GM19468 (cell line): ENCODE results near the gene GLIS1.

Experiments
- ATAC-seq: cut with Tn5 transposase; IDR thresholded peaks from one replicate; pipeline ENCODE4 v1.9.1; 2021; ENCODE audit warnings: mild to moderate bottlenecking, moderate library complexity, moderate number of reproducible peaks; ENCODE audit not compliant: unreplicated experiment; ENCODE audit errors: extremely low read depth

GLIS1 gene

DNA sequence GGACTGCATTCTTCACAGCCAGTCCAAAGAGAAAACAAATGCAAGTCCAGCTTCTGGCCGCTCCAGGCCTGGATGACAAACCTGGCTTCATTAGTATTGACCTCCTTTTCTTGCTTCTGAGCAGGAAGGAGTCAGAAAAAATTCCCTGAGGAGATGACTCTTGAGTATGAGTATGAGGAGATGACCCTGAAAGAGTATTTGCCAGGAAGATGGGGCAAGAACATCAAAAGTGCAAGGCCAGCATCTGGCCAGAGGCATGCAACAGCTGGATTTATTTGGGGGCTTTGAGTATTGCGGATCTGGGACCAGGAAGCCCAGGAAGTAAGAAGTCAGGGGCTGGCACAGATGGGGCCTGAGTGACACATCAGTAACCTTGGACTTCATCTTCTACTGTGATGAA, 113.9 kb downstream of the GLIS1 start:
- no peak for ATAC-seq

GRCh38 chr1:53622531-53622930, 116.4 kb downstream of the GLIS1 start:
- no peak for ATAC-seq

DNA sequence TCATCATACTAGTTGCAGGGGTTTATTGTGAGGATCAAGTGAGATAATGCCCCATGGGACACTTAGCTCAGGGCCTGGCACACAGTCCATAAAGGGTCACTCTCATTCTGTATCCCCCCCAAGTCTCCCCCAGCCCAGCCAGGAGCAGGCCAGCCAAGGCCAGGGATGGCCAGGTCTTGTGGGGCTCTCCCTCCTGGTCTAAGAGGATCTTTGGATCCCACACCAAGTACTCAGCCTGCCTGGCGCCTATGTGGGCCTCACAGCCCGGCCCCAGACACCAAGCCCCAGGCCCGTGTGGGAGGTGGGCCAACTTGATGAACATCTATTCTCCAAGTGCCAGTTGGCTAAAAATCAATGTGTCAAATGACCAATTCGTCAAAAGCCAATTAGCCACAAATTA, 117.8 kb downstream of the GLIS1 start:
- no peak for ATAC-seq

- no peak for ATAC-seq
These were observed 118.7 kb downstream of the GLIS1 start for GRCh38 chr1:53620061-53620855.

DNA sequence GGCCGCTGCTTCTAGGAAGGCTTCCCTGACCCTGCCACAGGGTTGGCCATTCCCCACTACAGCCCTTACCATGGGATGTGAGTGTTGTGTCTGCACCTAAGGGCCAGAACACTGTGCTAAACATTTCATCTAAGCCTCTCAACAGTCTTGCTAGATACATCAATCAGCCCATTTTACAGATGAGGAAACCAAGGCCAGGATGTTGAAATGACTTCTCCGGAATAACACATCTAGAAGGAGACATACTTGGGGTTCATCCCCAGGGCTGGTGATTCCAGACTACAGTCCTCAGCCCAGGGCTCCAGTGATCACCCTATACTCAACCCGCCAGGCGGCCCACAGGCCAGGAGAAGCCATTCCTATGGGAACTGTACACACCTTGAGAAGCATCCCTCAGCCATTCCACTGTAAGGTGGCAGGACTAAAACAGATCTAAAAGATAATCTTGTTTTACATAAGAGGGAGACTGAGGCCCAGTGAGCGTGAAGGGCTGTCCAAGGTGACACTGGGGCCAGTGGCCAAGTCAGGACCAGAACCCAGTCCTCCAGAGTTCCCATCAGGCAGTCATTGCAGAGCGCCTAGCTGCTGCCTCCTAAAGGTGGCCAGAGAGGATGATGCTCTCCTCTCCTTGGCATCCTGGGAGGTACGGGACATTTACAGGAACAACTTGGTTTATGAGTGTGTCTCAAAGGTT, 119.5 kb downstream of the GLIS1 start:
- no peak for ATAC-seq

- ATAC-seq = no peak
These were observed 120.2 kb downstream of the GLIS1 start for GRCh38 chr1:53618500-53619366.

DNA sequence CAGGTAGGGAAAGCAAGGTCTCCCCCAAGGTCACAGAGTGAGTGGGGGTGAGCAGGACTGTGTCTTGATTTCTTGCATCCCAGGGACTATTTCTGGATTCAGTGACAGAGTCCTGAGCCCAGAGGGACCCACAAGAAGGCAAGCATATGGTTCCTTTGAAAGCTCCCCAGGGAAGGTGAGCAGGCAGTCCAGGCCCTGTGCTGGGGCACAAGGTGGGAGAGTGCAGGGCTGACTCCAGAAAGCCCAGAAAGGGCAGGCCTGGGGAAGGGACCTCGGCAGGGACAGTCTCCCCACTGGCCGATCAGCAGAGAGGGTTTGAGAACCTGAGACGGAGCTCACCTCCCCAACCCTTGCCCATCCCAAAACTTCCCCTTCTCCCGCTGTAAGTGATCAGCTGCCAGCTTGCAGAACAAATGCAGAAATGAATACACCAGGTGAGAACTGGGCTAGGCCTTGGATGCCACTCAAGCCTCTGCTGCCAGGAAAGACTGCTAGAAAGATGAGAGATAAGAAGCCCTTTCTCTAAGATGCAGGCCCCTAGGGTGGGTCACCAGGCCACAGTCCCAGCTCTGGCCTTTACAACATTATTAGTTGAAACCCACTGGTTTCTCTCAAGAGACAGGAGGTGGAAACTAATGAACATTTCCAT, 121.0 kb downstream of the GLIS1 start:
- ATAC-seq = no peak

DNA sequence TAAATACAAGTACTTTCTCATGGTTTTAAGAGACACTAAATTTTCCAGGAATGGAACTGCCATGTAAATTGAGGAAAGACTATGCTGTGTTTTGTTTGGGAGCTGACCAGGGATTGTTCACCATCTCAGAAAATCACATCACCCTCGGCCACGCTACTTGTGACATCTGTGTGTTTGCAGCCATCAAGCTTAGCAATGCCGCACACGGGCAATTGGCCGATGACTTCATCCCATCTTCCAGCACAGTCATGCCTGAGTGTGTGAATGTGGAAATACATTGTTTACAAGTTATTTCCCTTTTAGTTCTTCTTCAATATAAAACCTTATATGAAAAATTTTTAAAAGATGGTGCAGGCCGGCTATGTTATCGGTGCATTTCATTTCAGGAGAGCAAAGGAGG, 121.6 kb downstream of the GLIS1 start:
- ATAC-seq = no peak

DNA sequence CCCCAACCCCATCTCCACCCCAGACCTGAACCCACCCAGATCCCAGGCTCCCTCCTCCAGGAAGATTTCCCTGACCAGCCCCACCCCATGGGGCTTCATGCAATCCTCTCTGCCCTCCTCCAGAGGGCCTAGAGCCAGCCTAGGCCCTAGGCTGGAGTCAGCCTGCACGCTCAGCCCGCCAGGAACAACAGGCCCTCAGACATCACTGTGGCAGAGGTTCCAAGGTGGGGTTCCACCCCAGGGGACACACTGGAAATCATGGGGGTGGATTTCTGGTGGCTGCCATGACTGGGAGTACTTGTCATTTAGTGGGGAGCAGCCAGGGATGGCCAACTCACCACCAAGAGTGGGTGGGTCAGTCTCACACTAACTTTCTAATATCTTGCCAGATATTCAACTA, 122.0 kb downstream of the GLIS1 start:
- no peak for ATAC-seq

DNA sequence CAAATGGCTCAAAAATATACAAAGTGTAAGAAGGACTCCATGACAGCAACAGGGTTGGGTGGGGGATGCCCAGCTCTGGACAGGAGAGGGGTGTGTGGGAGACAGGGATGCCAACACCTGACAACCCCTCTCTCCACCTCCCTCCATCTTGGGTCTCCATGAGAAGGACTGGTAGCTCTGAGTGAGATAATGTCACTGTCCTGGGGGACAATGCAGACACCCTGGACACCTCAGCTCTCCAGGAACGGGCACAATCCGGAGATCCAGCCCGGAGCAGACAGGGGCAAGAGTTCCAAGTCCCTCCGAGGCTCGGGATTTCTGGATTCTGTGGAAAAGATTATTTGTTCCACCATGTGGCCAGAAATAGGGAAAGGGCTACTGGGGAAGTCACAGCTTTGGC, 122.5 kb downstream of the GLIS1 start:
- ATAC-seq = no peak

DNA sequence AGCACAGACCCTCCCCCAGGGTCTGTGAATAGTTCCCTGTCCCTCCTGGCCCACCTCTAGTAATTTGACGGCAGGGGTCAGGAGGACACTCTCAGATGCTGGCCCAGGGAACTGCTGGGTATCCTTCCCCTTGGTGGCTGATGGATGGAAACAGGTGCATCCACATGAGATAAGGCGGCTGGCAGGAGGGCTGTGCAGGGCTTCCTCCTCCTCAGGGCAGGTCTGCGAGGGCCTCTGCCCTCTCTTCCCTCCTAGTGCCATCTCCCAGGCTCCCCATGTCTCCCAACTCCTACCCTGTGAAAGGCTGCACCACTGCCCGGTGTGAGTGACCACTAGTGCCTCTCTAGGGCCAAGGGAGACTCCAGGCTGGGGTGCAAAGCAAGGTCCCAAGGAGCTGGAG, 123.9 kb downstream of the GLIS1 start:
- ATAC-seq = no peak

DNA sequence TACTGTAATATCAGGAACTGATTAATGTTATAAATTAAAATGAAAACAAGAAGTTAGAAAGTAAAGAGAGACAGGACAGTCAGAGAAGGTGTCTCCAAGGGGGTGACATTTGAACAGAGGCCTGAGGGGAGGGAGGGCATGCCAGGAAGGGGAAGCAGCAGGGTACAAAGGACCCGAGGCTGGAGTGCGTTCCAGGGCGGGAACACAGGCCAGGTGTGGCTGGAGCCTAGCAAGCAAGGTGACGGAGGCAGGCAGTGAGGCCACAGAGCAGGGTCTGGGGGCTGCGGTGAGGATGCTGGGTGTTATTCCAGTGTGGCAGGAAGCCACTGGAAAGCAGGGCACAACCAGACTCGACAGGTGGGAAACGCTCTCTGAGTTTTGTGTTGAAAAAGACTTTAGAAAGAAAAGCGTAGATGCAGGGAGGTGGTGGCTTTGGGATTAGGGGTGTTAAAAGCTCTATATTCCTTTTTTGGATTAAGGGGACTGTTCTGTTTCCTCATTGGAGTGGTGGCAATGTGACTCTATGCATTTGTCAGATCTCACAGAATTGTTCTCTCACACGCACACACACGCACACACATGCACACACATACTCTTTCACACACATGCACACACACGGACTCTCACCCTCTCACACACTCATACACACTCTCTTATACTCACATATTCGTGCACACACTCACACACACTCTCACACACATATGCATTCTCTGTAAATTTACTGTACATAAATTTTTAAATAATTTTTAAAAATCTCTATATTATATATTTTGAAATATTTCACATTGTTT, 124.5 kb downstream of the GLIS1 start:
- ATAC-seq = no peak

GRCh38 chr1:53608676-53609075, 130.3 kb downstream of the GLIS1 start:
- no peak for ATAC-seq

GRCh38 chr1:53608071-53608470, 130.9 kb downstream of the GLIS1 start:
- no peak for ATAC-seq

- ATAC-seq = no peak
These were observed 132.3 kb downstream of the GLIS1 start for GRCh38 chr1:53606651-53607051.

GRCh38 chr1:53606197-53606596, 132.8 kb downstream of the GLIS1 start:
- ATAC-seq = no peak

DNA sequence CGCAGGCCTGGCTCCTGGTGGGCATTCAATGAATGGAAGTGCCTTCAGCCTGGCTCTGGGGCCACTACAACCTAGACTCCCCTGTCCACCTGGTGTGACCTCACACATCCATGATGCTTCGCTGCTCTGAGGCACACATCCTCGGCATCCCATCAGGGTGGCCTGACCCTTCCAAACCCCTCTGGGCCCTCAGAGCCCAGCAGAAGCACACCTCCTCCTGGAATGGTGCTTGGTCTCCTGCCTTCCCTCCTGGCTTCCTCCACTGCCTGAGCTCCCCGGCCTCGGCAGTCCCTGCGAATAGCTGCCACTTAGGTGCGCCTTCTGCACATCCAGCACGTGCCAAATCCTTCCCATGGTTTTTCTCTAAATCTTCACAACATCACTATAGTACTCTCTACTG, 133.8 kb downstream of the GLIS1 start:
- no peak for ATAC-seq

DNA sequence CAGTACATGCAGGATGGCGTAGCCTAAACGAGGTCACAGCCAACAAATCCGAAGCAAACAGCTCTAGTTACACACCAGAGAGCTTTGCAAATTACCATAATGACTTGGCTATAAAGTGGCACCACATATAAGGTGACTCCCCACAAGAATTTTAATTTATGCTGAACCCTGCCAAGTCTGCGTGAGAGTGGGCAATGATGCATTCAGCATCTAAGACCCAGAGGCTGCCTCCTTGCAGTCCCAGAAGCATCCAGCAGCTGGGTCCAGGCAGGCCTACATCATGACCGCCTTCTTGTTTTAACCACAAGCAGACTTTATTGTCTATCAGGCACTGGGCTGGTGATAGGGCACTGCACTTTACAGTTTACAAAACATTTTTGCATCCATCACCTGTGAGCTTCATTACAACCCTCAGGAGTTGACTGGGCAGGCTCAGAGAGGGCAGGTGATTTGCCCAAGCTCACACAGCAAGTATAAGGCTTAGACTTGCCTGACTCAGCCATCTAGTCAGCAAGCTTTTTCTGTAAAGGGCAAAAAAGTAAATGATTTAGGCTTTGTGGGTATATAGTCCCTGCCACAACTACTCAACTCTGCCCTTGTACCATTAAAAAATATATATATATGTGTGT, 134.6 kb downstream of the GLIS1 start:
- ATAC-seq = no peak

- no peak for ATAC-seq
These were observed 135.5 kb downstream of the GLIS1 start for GRCh38 chr1:53603431-53603830.
